Tibial nerve (tissue), 4 donors: ENCODE results near the gene ING5. TPM values are rescaled to one million over a fixed set of nuclear protein-coding genes. Genes with fewer than 3 reads are reported as not detected.

Source experiments
- DNase-seq, 2 donors: peaks; one replicate each; pipeline ENCODE4 v3.0.0-alpha.2; 2019; ENCODE audit warnings: low spot score in 2 of 2
- H3K27ac ChIP-seq, 4 donors: fragments of 200-600 bp; sonication (generic) in 3 of 4; one replicate each; pipeline ENCODE4 v1.5.1; 2017 to 2019; ENCODE audit warnings: mild to moderate bottlenecking in 1 of 4
- H3K27me3 ChIP-seq, 2 donors: fragments of 200-600 bp; sonication (generic) in 1 of 2; one replicate each; pipeline versions ENCODE4 v1.5.1 to v1.6.0; 2017 to 2019
- H3K36me3 ChIP-seq, 3 donors: fragments of 200-600 bp; sonication (generic); one replicate each; pipeline ENCODE4 v1.5.1; 2018 to 2019
- H3K4me1 ChIP-seq, 4 donors: fragments of 200-600 bp; sonication (generic) in 3 of 4; one replicate each; pipeline ENCODE4 v1.5.1; 2017 to 2019
- H3K4me3 ChIP-seq, 4 donors: fragments of 200-600 bp; sonication (generic) in 3 of 4; one replicate each; pipeline ENCODE4 v1.5.1; 2017 to 2019; ENCODE audit warnings: mild to moderate bottlenecking in 1 of 4, moderate library complexity in 1 of 4
- H3K9me3 ChIP-seq, 4 donors: fragments of 200-600 bp; sonication (generic) in 3 of 4; one replicate each; pipeline ENCODE4 v1.5.1; 2017 to 2019
- CTCF ChIP-seq, 5 experiments: fragments of 200-600 bp in 3 of 5; fragments of 450-650 bp in 2 of 5; sonication (generic) in 3 of 5; IDR thresholded peaks; one replicate each; pipeline ENCODE4 v1.5.1; 2016 to 2019; ENCODE audit warnings: antibody characterized with exemption in 5 of 5, mild to moderate bottlenecking in 3 of 5, moderate library complexity in 2 of 5
- EP300 ChIP-seq, 2 donors: sonication (generic); formaldehyde crosslinking; IDR thresholded peaks; one replicate each; pipeline ENCODE4 v1.6.1; 2017; ENCODE audit warnings: antibody characterized with exemption in 2 of 2, mild to moderate bottlenecking in 1 of 2
- POLR2A ChIP-seq, 2 donors: fragments of 450-650 bp; IDR thresholded peaks; one replicate each; pipeline ENCODE4 v1.6.1; 2017; ENCODE audit warnings: antibody characterized with exemption in 2 of 2, mild to moderate bottlenecking in 2 of 2, moderate library complexity in 2 of 2
- WGBS, 2 donors: methylation state at CpG; one replicate each; pipeline ENCODE4 v1.1.5; 2018; 5-methylcytosine and 5-hydroxymethylcytosine counted together
- total RNA-seq, 4 donors: library from RNA; depleted of rRNA; stranded (reverse); fragments of >200 nt; gene quantifications; one replicate each; pipeline ENCODE4 v1.1.0, GENCODE V29; 2016

The ING5 gene
- total RNA-seq, 4 donors from 2014 or later = 33.4 to 73.3 (median 56.2) TPM

DNA sequence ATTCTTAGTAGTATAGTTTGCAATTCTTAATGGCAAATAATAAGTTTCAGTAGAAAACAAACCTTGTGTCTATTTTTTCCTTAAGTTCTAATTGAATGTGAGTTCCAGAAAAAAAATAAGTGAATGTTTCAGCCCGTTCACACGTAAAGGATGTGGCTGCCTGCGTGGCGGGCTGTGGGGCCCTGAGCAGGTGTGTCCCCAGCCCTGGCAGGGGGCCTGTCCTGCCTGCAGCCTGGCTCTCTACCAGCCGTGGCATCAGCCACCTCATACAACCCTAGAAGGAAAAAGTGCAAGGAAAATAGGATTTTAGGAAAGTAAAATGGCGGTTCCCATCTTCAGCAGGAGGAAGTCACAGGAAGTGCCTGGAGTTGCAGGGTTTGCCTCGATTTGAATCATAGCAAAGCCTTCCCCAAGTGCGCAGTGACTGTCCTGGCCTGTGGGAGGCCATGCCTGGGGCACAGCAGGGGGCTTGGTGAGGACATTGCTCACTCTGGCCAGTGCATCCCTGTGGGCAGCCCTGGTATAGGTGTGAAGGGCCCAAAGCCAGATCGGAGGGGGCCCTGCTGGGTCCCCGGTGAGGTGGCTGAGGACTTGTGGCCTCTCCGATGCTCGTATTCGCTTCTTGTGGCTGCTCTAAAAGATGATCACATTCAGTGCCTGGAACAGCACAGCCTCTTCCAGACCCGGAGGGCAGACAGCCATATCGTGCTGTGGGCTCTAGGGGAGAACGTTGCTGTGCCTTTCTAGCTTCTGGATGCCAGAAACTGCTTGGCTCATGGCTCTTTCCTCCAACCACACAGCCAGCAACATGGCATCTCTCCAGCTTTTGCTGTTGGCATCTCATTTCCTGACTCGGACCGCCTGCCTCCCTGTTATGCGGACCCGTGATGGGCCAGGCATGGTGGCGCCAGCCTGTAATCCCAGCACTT, 27.8 kb upstream of the ING5 start:
- H3K9me3 ChIP-seq = no peaks in the 10 kb centered on the region
- H3K27ac ChIP-seq = no peak overlapping the region
- H3K4me1 ChIP-seq = no peaks in the 10 kb centered on the region
- H3K27me3 ChIP-seq = no peaks in the 10 kb centered on the region
- no peak for TF ChIP-seq EP300 (IDR thresholded peaks at IDR 0.05)
- TF ChIP-seq POLR2A (IDR thresholded peaks at IDR 0.05) = no peak
- no peak for TF ChIP-seq CTCF (IDR thresholded peaks at IDR 0.05)
- WGBS, 2 donors = 80 to 81% methylated on average over 20 of the region's 21 CpGs
- peaks cover 0 to 100% (median 0%) of the 10 kb centered on the region in 3 donors for H3K36me3 ChIP-seq
- no peak overlapping the region for H3K4me3 ChIP-seq
- no peak for DNase-seq

GRCh38 chr2:241675885-241676284, 26.0 kb upstream of the ING5 start:
- DNase-seq = no peak
- Histone ChIP-seq H3K9me3 (no peaks in the 10 kb centered on the region), H3K4me1 (peaks cover 0 to 2% (median 0%) of the 10 kb centered on the region in 4 donors), H3K36me3 (peaks cover 0 to 100% (median 3%) of the 10 kb centered on the region in 3 donors), H3K27ac (no peak overlapping the region), H3K27me3 (no peaks in the 10 kb centered on the region), H3K4me3 (no peak overlapping the region)
- no peak for TF ChIP-seq POLR2A (IDR thresholded peaks at IDR 0.05)
- TF ChIP-seq EP300 (IDR thresholded peaks at IDR 0.05) = no peak
- TF ChIP-seq CTCF (IDR thresholded peaks at IDR 0.05) = no peak
- 86 to 93% methylated on average over 5 to 15 of the region's 17 CpGs for WGBS, 2 donors

DNA sequence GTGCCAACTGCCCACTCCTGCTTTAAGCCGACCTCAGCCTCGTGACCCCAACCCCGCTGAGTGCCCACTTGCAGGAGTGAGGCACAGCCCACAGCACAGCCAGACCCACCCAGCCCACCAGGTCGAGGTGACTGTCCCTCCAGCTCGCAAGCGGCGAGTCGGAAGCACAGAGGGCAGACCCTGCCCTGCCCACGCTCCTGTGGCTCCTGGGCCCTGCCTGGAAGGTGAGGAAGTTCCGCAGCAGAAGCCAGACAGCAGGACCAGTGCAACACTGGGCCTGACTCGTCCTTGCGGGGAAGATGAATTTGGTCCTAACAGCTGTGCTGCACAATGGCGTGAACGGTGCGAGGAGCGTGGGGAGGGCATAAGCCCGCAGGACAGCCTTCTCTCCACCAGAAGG, 25.2 kb upstream of the ING5 start:
- H3K27ac ChIP-seq = no peak overlapping the region
- DNase-seq = no peak
- H3K36me3 ChIP-seq = peaks cover 0 to 100% (median 6%) of the 10 kb centered on the region in 3 donors
- no peaks in the 10 kb centered on the region for H3K27me3 ChIP-seq
- no peak overlapping the region for H3K4me3 ChIP-seq
- H3K9me3 ChIP-seq = no peaks in the 10 kb centered on the region
- no peak for TF ChIP-seq POLR2A (IDR thresholded peaks at IDR 0.05)
- no peak for TF ChIP-seq CTCF (IDR thresholded peaks at IDR 0.05)
- TF ChIP-seq EP300 (IDR thresholded peaks at IDR 0.05) = no peak
- peaks cover 0 to 7% (median 3%) of the 10 kb centered on the region in 4 donors for H3K4me1 ChIP-seq
- 82 to 91% methylated on average over 12 to 15 of the region's 17 CpGs for WGBS, 2 donors

DNA sequence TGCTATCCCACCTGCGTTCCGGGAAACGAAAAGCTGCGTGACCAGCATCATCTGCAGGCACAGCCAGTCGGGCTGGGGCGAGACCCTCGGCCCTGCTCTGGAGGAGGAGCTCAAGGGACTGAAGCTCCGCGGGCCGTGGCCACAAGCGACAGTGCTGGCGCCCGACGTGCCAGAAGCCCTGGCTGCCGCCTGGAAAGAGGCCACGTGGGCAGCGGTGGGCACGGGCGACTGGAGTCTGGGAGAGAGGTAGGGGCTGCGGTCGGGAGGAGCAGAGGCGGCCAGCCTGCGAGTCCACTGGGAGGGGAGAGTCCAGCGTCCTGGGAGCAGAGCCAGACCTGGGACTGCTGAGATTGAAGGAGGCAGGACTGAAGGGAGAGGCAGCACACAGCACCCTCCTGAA, 24.4 kb upstream of the ING5 start:
- no peak for DNase-seq
- no peaks in the 10 kb centered on the region for H3K9me3 ChIP-seq
- H3K27me3 ChIP-seq = no peaks in the 10 kb centered on the region
- no peak overlapping the region for H3K27ac ChIP-seq
- TF ChIP-seq POLR2A (IDR thresholded peaks at IDR 0.05) (no peak), CTCF (IDR thresholded peaks at IDR 0.05) (no peak), EP300 (IDR thresholded peaks at IDR 0.05) (no peak)
- H3K4me1 ChIP-seq = peaks cover 0 to 7% (median 3%) of the 10 kb centered on the region in 4 donors
- peaks cover 0 to 100% (median 8%) of the 10 kb centered on the region in 3 donors for H3K36me3 ChIP-seq
- H3K4me3 ChIP-seq = no peak overlapping the region
- 91 to 93% methylated on average over 21 to 24 of the region's 24 CpGs for WGBS, 2 donors

- TF ChIP-seq EP300 (IDR thresholded peaks at IDR 0.05) (no peak), POLR2A (IDR thresholded peaks at IDR 0.05) (no peak), CTCF (IDR thresholded peaks at IDR 0.05) (no peak)
- Histone ChIP-seq H3K4me1 (peaks cover 0 to 7% (median 3%) of the 10 kb centered on the region in 4 donors), H3K27ac (no peak overlapping the region), H3K9me3 (no peaks in the 10 kb centered on the region), H3K27me3 (no peaks in the 10 kb centered on the region), H3K4me3 (no peak overlapping the region), H3K36me3 (peaks cover 0 to 100% (median 8%) of the 10 kb centered on the region in 3 donors)
- WGBS, 2 donors = 92% methylated on average over 18 of the region's 18 CpGs
- no peak for DNase-seq
Observed at GRCh38 chr2:241678307-241678706, 23.5 kb upstream of the ING5 start.
